ENCODE results near the gene SLC10A2.

The SLC10A2 gene

GRCh38 chr13:103044056-103044455 lies 22.2 kb downstream of the SLC10A2 start:
- no peak for DNase-seq

- no peak for DNase-seq
Observed at GRCh38 chr13:103040006-103040405, 26.2 kb downstream of the SLC10A2 start.

- no peak for DNase-seq
Observed at GRCh38 chr13:103039183-103039582, 27.0 kb downstream of the SLC10A2 start.

DNA sequence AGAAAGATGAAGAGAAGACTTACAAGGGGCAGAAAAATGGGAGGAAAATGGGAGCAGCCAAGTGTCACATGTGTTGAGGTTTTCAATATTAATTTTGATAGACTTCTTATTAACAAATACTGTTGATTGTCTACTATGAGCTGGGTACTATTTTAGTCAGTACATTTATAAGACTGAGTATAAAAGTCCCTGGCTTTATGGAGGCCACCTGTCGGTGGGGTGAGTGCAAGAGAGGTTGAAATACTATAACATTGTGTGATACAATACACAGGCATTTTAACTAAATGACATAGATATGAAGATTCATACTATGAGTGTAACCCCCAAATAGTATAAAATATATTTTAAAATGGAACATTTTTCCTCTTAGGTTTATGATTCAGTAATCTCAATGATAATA lies 29.9 kb downstream of the SLC10A2 start:
- DNase-seq: no peak

GRCh38 chr13:103033999-103034398 lies 32.2 kb downstream of the SLC10A2 start:
- no peak for DNase-seq

DNA sequence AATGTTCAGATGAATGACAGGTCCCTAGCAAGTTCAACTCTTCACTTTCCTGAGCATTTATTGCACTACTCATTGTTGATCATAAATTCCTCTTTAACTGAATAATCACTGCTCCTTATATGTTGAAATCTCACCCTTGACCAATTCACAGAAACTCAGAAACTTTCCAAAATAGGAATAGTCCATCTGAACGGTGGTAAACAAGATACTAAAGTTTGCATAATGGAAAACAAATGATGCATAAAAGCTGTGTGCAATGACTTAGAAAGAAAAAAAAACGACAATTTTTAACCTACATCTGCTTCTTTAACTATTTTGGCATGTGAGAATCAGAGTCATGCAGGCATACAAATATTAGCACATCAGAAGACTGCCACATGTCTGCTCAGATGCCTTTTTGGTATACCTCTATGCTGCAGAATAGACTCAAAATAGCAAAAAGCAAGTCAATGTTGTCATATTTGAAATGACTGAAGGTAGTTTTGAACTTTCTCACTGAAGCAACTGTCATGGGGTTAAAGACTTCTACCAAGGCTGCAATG lies 34.8 kb downstream of the SLC10A2 start:
- DNase-seq: no peak

GRCh38 chr13:103030776-103031175 lies 35.4 kb downstream of the SLC10A2 start:
- DNase-seq: no peak

GRCh38 chr13:103029798-103030197 lies 36.4 kb downstream of the SLC10A2 start:
- DNase-seq: no peak

- DNase-seq: no peak
Observed at GRCh38 chr13:103022336-103022735, 43.9 kb downstream of the SLC10A2 start.

- DNase-seq: no peak
Observed at GRCh38 chr13:103018556-103018955, 47.7 kb downstream of the SLC10A2 start.

- no peak for DNase-seq
Observed at GRCh38 chr13:103012646-103013045, 53.6 kb downstream of the SLC10A2 start.

GRCh38 chr13:103009051-103009840 lies 57.0 kb downstream of the SLC10A2 start:
- DNase-seq: no peak

DNA sequence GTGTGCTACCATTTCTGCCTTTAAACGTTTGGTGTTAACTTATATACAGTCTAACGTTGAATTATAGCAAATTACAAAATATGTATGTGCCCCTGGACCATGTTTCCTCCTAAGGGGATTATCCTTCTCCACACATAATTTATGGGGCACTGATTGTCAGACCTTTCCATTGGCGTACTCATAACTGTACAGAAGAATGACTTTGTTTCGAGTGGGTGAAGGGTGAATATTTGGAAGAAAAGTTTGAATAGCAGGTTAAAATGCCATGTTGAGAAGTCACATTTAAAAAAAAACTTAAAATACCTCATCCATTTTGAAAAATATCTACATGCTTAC lies 58.8 kb downstream of the SLC10A2 start:
- DNase-seq: no peak

DNA sequence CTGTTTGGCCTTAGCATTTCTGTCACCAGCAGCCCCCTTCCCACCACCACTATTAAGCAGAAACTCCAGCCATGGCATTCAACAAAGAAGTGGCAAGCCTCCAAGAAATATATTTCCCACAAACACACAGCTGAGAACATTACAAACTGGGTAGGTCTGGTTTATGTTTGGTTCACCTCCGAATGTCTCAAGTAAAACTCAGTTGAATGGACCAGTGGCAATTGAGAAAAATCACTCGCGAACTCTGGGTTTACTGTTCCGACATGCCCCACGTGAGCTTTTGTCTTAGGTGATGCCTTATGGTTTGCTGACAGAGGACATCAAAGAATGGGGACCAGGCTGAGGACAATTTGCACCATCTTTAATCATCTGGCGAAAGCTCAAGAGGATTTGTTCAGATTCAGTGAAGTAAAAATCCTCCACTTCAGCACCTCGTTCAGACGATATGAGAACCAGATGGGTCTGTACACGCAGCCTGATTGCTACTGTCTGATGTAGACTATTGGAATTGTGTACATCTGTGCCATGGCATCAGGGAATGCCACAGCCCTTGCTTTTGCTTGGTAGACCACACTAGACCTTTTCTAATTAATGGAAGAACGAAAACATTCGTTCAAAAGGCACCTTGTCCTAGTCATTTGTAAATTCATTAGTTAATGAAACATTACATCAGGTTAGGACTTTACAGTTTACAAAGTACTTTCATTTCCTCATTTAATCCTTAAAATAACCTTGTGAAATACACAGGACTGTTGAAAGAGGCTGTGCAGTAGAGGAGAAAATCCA lies 59.4 kb downstream of the SLC10A2 start:
- DNase-seq: no peak

DNA sequence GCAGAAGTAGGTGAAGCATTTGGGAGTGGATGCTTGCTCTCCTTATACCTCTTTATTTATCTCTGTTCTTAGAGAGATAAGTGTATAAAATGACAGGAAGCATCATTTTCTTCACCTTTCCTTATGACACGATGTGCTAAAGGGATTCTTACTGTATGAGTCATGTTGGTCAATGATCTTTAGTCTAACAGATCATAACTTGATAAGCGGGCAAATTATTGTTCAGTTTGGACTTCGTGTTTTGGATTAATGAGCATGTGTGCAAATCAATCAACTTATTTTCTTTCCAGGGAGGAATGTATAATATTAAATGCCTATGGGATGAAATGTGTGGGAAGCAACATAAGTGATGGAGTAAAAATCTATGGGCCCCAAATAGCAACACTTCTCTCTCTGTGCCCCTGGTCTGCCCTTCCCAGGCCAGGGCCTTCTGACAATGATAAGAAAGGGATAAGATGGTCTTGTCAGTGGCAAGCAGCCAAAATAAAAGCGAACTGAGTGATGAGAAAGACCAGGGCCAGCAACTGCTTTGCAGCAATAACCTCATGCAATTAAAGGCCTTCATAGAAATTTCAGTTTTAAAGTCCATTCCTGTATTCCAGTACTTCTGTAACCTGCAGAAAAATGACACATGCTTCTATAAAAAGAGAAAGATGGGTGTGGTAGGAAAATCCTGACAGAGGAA lies 61.4 kb downstream of the SLC10A2 start:
- no peak for DNase-seq

DNA sequence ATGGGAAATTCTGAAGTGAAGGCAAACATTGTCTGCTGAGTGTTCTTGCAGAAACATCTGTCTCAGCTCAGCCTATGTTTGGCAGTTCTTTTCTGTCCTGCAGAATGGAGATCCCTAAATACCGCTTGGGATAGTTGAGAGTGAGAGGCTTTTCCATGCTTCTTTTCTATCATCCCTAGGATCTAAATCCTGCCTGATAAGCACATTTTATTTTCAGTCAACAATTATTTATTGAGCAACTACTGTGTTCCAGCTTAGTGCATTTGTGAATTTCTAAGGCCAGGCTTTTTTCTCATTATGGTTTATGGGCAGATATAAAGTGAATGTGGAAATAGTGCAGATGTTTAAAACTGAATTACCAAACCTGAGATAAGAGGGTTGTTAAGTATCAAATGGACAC lies 62.6 kb downstream of the SLC10A2 start:
- no peak for DNase-seq

- no peak for DNase-seq
Observed at GRCh38 chr13:103002279-103002678, 63.9 kb downstream of the SLC10A2 start.

DNA sequence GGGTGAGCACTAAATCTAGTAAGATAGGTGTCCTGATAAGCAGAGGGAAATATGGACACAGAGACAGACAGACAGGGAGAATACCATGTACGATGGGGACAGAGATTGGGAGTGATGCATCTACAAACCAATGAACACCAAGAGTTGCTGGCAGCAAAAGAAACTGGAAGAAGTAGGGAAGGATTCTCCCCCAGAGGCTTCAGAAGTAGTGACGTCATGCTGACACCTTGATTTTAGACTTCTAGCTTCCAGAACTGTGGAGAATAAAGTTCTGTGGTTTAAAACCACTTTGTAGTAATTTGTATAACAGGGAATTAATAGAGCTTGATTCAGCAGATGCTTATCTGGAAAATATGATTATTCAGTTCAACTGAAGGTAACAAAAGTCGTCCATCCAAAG lies 66.1 kb downstream of the SLC10A2 start:
- no peak for DNase-seq

GRCh38 chr13:102999499-102999898 lies 66.7 kb downstream of the SLC10A2 start:
- no peak for DNase-seq

Data from activated CD4-positive, alpha-beta T cell treated with anti-CD3 and anti-CD28 coated beads, Interleukin-2, amount 50 U/mL, for 16 hours (primary cell).